ENCODE data around the gene GABRB3.
A peak's percentile ranks its signal among the peaks of the same experiment; 100 is the strongest.
"Not testable (repeated sequence)": the region's sequence is repeated elsewhere in the genome, so short reads cannot be mapped to it uniquely, and the experiment has no call there.

Gene GABRB3

GRCh38 chr15:26731965-26732364 is 40.9 kb downstream of the GABRB3 start:
- Histone ChIP-seq H3K9ac (ENCODE audit: low read depth, low read length) (no peak overlapping the region), H3K9me3 (ENCODE audit: insufficient read depth, low read depth, low read length) (peaks cover 19% of the 10 kb centered on the region), H3K27me3 (ENCODE audit: insufficient read depth, low read length) (no peaks in the 10 kb centered on the region), H3K36me3 (ENCODE audit: insufficient read depth, low read depth, low read length) (peaks cover 15% of the 10 kb centered on the region), H3K4me3 (ENCODE audit: low read length) (no peak overlapping the region), H3K27ac (ENCODE audit: low read length) (no peak overlapping the region), H3K4me1 (ENCODE audit: insufficient read depth, low read length) (peaks cover 17% of the 10 kb centered on the region)

GRCh38 chr15:26729581-26729980 is 43.3 kb downstream of the GABRB3 start:
- H3K27ac ChIP-seq (ENCODE audit: low read length): peak overlapping the region; percentile 29
- H3K4me1 ChIP-seq (ENCODE audit: insufficient read depth, low read length): peaks cover 16% of the 10 kb centered on the region; the same call in 1 of the 2 replicates
- no peak overlapping the region for H3K9ac ChIP-seq (ENCODE audit: low read depth, low read length)
- no peak overlapping the region for H3K4me3 ChIP-seq (ENCODE audit: low read length)
- H3K9me3 ChIP-seq (ENCODE audit: insufficient read depth, low read depth, low read length): peaks cover 19% of the 10 kb centered on the region
- H3K27me3 ChIP-seq (ENCODE audit: insufficient read depth, low read length): no peaks in the 10 kb centered on the region
- peaks cover 15% of the 10 kb centered on the region for H3K36me3 ChIP-seq (ENCODE audit: insufficient read depth, low read depth, low read length)

GRCh38 chr15:26729030-26729429 is 43.8 kb downstream of the GABRB3 start:
- no peak overlapping the region for H3K27ac ChIP-seq (ENCODE audit: low read length)
- H3K36me3 ChIP-seq (ENCODE audit: insufficient read depth, low read depth, low read length): peaks cover 14% of the 10 kb centered on the region
- no peaks in the 10 kb centered on the region for H3K27me3 ChIP-seq (ENCODE audit: insufficient read depth, low read length)
- H3K4me1 ChIP-seq (ENCODE audit: insufficient read depth, low read length): peaks cover 20% of the 10 kb centered on the region; the same call in 1 of the 2 replicates
- no peak overlapping the region for H3K4me3 ChIP-seq (ENCODE audit: low read length)
- H3K9ac ChIP-seq (ENCODE audit: low read depth, low read length): no peak overlapping the region
- H3K9me3 ChIP-seq (ENCODE audit: insufficient read depth, low read depth, low read length): peaks cover 13% of the 10 kb centered on the region

- Histone ChIP-seq H3K27ac (ENCODE audit: low read length) (no peak overlapping the region), H3K9ac (ENCODE audit: low read depth, low read length) (no peak overlapping the region), H3K4me3 (ENCODE audit: low read length) (no peak overlapping the region), H3K27me3 (ENCODE audit: insufficient read depth, low read length) (no peaks in the 10 kb centered on the region), H3K4me1 (ENCODE audit: insufficient read depth, low read length) (peaks cover 44% of the 10 kb centered on the region), H3K9me3 (ENCODE audit: insufficient read depth, low read depth, low read length) (no peaks in the 10 kb centered on the region), H3K36me3 (ENCODE audit: insufficient read depth, low read depth, low read length) (no peaks in the 10 kb centered on the region)
These were observed 48.3 kb downstream of the GABRB3 start for GRCh38 chr15:26724381-26725150.

GRCh38 chr15:26722621-26723160 is 50.2 kb downstream of the GABRB3 start:
- Histone ChIP-seq H3K4me1 (ENCODE audit: insufficient read depth, low read length) (peaks cover 51% of the 10 kb centered on the region), H3K9ac (ENCODE audit: low read depth, low read length) (no peak overlapping the region), H3K4me3 (ENCODE audit: low read length) (no peak overlapping the region), H3K9me3 (ENCODE audit: insufficient read depth, low read depth, low read length) (no peaks in the 10 kb centered on the region), H3K27me3 (ENCODE audit: insufficient read depth, low read length) (no peaks in the 10 kb centered on the region), H3K27ac (ENCODE audit: low read length) (no peak overlapping the region), H3K36me3 (ENCODE audit: insufficient read depth, low read depth, low read length) (no peaks in the 10 kb centered on the region)

- Histone ChIP-seq H3K27ac (ENCODE audit: low read length) (no peak overlapping the region), H3K27me3 (ENCODE audit: insufficient read depth, low read length) (no peaks in the 10 kb centered on the region), H3K9me3 (ENCODE audit: insufficient read depth, low read depth, low read length) (no peaks in the 10 kb centered on the region), H3K36me3 (ENCODE audit: insufficient read depth, low read depth, low read length) (no peaks in the 10 kb centered on the region), H3K9ac (ENCODE audit: low read depth, low read length) (no peak overlapping the region; the same call in 1 of the 2 replicates), H3K4me1 (ENCODE audit: insufficient read depth, low read length) (peaks cover 51% of the 10 kb centered on the region), H3K4me3 (ENCODE audit: low read length) (peak overlapping the region; percentile 59)
These were observed 51.5 kb downstream of the GABRB3 start for GRCh38 chr15:26721232-26721967.

- Histone ChIP-seq H3K36me3 (ENCODE audit: insufficient read depth, low read depth, low read length) (0 out of 2 replicates have a peak, but pooled peaks cover 3% of the 10 kb centered on the region), H3K9ac (ENCODE audit: low read depth, low read length) (peak overlapping the region; percentile 40; the same call in 1 of the 2 replicates), H3K27ac (ENCODE audit: low read length) (no peak overlapping the region), H3K4me1 (ENCODE audit: insufficient read depth, low read length) (peaks cover 51% of the 10 kb centered on the region), H3K4me3 (ENCODE audit: low read length) (peak overlapping the region; percentile 59), H3K9me3 (ENCODE audit: insufficient read depth, low read depth, low read length) (no peaks in the 10 kb centered on the region), H3K27me3 (ENCODE audit: insufficient read depth, low read length) (no peaks in the 10 kb centered on the region)
These were observed 52.3 kb downstream of the GABRB3 start for GRCh38 chr15:26720546-26720945.

GRCh38 chr15:26719866-26720265 is 53.0 kb downstream of the GABRB3 start:
- Histone ChIP-seq H3K4me1 (ENCODE audit: insufficient read depth, low read length) (peaks cover 51% of the 10 kb centered on the region), H3K9ac (ENCODE audit: low read depth, low read length) (peak overlapping the region; percentile 40; the same call in 1 of the 2 replicates), H3K4me3 (ENCODE audit: low read length) (peak overlapping the region; percentile 59)
- not testable (repeated sequence) for H3K36me3 ChIP-seq (ENCODE audit: insufficient read depth, low read depth, low read length); H3K9me3 ChIP-seq (ENCODE audit: insufficient read depth, low read depth, low read length); H3K27ac ChIP-seq (ENCODE audit: low read length); H3K27me3 ChIP-seq (ENCODE audit: insufficient read depth, low read length)

- H3K9me3 ChIP-seq (ENCODE audit: insufficient read depth, low read depth, low read length): no peaks in the 10 kb centered on the region
- 0 out of 2 replicates have a peak, but pooled peaks cover 3% of the 10 kb centered on the region for H3K36me3 ChIP-seq (ENCODE audit: insufficient read depth, low read depth, low read length)
- no peak overlapping the region for H3K9ac ChIP-seq (ENCODE audit: low read depth, low read length)
- H3K4me1 ChIP-seq (ENCODE audit: insufficient read depth, low read length): peaks cover 34% of the 10 kb centered on the region
- H3K4me3 ChIP-seq (ENCODE audit: low read length): no peak overlapping the region
- H3K27ac ChIP-seq (ENCODE audit: low read length): no peak overlapping the region
- H3K27me3 ChIP-seq (ENCODE audit: insufficient read depth, low read length): no peaks in the 10 kb centered on the region
These were observed 56.8 kb downstream of the GABRB3 start for GRCh38 chr15:26716069-26716468.

GRCh38 chr15:26713498-26713897 is 59.4 kb downstream of the GABRB3 start:
- Histone ChIP-seq H3K9ac (ENCODE audit: low read depth, low read length) (no peak overlapping the region), H3K27me3 (ENCODE audit: insufficient read depth, low read length) (no peaks in the 10 kb centered on the region), H3K9me3 (ENCODE audit: insufficient read depth, low read depth, low read length) (no peaks in the 10 kb centered on the region), H3K4me3 (ENCODE audit: low read length) (no peak overlapping the region), H3K36me3 (ENCODE audit: insufficient read depth, low read depth, low read length) (0 out of 2 replicates have a peak, but pooled peaks cover 3% of the 10 kb centered on the region), H3K27ac (ENCODE audit: low read length) (no peak overlapping the region), H3K4me1 (ENCODE audit: insufficient read depth, low read length) (peaks cover 13% of the 10 kb centered on the region; the same call in 1 of the 2 replicates)

- no peak overlapping the region for H3K4me3 ChIP-seq (ENCODE audit: low read length)
- H3K4me1 ChIP-seq (ENCODE audit: insufficient read depth, low read length): peaks cover 14% of the 10 kb centered on the region; the same call in 1 of the 2 replicates
- no peak overlapping the region for H3K9ac ChIP-seq (ENCODE audit: low read depth, low read length)
- H3K9me3 ChIP-seq (ENCODE audit: insufficient read depth, low read depth, low read length): no peaks in the 10 kb centered on the region
- no peak overlapping the region for H3K27ac ChIP-seq (ENCODE audit: low read length)
- 0 out of 2 replicates have a peak, but pooled peaks cover 3% of the 10 kb centered on the region for H3K36me3 ChIP-seq (ENCODE audit: insufficient read depth, low read depth, low read length)
- H3K27me3 ChIP-seq (ENCODE audit: insufficient read depth, low read length): no peaks in the 10 kb centered on the region
These were observed 60.5 kb downstream of the GABRB3 start for GRCh38 chr15:26712335-26712734.

Measured in iPS-20b (cell line).